OCI-LY7 (cell line): Measurements from ENCODE around the gene ABHD15.

Source experiments
- EZH2phosphoT487 ChIP-seq: fragments of 200-600 bp; sonication (generic); IDR thresholded peaks from 2 replicates; pipeline ENCODE4 v1.6.1; 2018; ENCODE audit warnings: low read depth, borderline replicate concordance, mild to moderate bottlenecking, mixed run types, antibody characterized with exemption, low read length, moderate library complexity, mixed read lengths
- TF ChIP-seq, protein P1 (sequence below): fragments of 200-600 bp; sonication (generic); conservative IDR thresholded peaks from 2 replicates; pipeline ENCODE4 v1.5.1; 2014; ENCODE audit warnings: mild to moderate bottlenecking, antibody characterized with exemption, low read length, moderate library complexity, mixed read lengths

DNA sequence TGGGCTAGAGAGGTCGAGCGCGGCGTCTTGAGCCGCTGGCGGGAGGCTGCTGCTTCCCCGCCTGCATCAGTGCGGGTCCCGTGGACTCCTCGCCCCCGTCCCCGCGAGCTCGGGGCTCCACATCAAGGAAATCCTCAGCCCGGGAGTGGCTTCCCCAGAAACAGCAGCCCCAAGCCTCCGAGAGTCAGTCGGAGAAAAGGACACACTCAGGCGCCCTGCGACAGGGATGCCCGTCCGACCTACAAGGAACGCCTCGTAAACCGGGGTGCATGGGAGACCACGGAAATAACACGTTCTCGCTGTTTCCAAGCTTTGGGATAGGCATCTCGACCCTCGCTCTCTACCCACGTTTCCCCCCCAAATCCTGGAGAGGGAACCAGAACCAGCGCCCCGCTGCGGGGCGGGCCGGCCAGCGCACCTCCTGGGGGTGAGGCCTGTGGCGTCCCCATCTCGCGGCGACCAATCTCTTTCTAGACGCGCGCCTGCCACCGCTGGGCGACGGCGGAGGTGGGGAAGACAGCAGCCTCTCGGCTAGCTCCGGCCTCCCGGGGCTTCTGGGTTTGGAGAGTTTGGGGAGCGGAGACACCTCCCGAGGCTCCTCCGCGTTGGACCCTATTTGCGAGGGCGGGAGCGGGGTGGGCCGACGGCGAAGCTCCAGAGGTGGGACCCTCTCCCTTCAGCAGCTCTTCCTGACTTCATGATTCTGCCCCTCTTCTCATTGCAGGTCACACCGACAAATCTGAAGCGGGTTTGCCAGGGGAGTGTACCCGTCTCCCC, 905 bp upstream of the ABHD15 start:
- TF ChIP-seq EZH2phosphoT487: no peak
- TF ChIP-seq, protein P1, sequence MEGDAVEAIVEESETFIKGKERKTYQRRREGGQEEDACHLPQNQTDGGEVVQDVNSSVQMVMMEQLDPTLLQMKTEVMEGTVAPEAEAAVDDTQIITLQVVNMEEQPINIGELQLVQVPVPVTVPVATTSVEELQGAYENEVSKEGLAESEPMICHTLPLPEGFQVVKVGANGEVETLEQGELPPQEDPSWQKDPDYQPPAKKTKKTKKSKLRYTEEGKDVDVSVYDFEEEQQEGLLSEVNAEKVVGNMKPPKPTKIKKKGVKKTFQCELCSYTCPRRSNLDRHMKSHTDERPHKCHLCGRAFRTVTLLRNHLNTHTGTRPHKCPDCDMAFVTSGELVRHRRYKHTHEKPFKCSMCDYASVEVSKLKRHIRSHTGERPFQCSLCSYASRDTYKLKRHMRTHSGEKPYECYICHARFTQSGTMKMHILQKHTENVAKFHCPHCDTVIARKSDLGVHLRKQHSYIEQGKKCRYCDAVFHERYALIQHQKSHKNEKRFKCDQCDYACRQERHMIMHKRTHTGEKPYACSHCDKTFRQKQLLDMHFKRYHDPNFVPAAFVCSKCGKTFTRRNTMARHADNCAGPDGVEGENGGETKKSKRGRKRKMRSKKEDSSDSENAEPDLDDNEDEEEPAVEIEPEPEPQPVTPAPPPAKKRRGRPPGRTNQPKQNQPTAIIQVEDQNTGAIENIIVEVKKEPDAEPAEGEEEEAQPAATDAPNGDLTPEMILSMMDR: peak; percentile 63
